Subcutaneous abdominal adipose tissue (tissue), 5 donors: ENCODE data around the gene PPEF1.

Source experiments
- H3K27ac ChIP-seq: one replicate; pipeline ENCODE4 v1.7.0; 2013; ENCODE audit warnings: low read depth, mild to moderate bottlenecking, inconsistent platforms, low read length, moderate library complexity
- H3K27me3 ChIP-seq, 5 donors: one replicate each; pipeline ENCODE4 v1.7.0; 2013; ENCODE audit warnings: low read length in 5 of 5, inconsistent platforms in 1 of 5; ENCODE audit not compliant: control insufficient read depth in 5 of 5, insufficient read depth in 4 of 5
- H3K36me3 ChIP-seq, 5 donors: one replicate each; pipeline ENCODE4 v1.7.0; 2013; ENCODE audit warnings: low read length in 5 of 5; ENCODE audit not compliant: control insufficient read depth in 5 of 5, insufficient read depth in 5 of 5
- H3K4me1 ChIP-seq, 5 donors: one replicate each; pipeline ENCODE4 v1.7.0; 2013; ENCODE audit warnings: low read length in 5 of 5, mild to moderate bottlenecking in 3 of 5, moderate library complexity in 1 of 5; ENCODE audit not compliant: control insufficient read depth in 5 of 5, insufficient read depth in 5 of 5
- H3K4me3 ChIP-seq, 5 donors: one replicate each; pipeline ENCODE4 v1.7.0; 2013; ENCODE audit warnings: low read length in 5 of 5, low read depth in 1 of 5
- H3K9ac ChIP-seq, 5 donors: one replicate each; pipeline ENCODE4 v1.7.0; 2013; ENCODE audit warnings: low read length in 5 of 5, mild to moderate bottlenecking in 4 of 5, moderate library complexity in 3 of 5
- H3K9me3 ChIP-seq, 5 donors: one replicate each; pipeline ENCODE4 v1.7.0; 2013; ENCODE audit warnings: low read length in 5 of 5; ENCODE audit not compliant: control insufficient read depth in 5 of 5
- donor health status: healthy.
- donor health status: healthy.
- donor health status: healthy.
- donor health status: healthy.
- donor health status: healthy.

PPEF1 gene

GRCh38 chrX:18707426-18708049 is at the start of gene PPEF1:
Gene PPEF1, plus strand, starts transcription at chrX:18707645. Its CDS starts 136 bp downstream, at chrX:18707781.
- Histone ChIP-seq H3K27me3 (peaks cover 0 to 3% (median 0%) of the 10 kb centered on the region in 5 donors), H3K36me3 (no peaks in the 10 kb centered on the region), H3K27ac (no peak within 1 kb of the TSS), H3K9me3 (peaks cover 0 to 4% (median 0%) of the 10 kb centered on the region in 5 donors), H3K9ac (no peak within 1 kb of the TSS), H3K4me1 (no peaks in the 10 kb centered on the region), H3K4me3 (no peak within 1 kb of the TSS)

GRCh38 chrX:18661273-18661672 is 46.2 kb upstream of the PPEF1 start:
- no peaks in the 10 kb centered on the region for H3K36me3 ChIP-seq
- H3K4me1 ChIP-seq: no peaks in the 10 kb centered on the region
- H3K9me3 ChIP-seq: no peaks in the 10 kb centered on the region
- H3K9ac ChIP-seq: no peak overlapping the region
- no peak overlapping the region for H3K27ac ChIP-seq
- peaks cover 0 to under 1% (median 0%) of the 10 kb centered on the region in 5 donors for H3K27me3 ChIP-seq
- H3K4me3 ChIP-seq: no peak overlapping the region

- Histone ChIP-seq H3K4me1 (no peaks in the 10 kb centered on the region), H3K4me3 (no peak overlapping the region), H3K9me3 (no peaks in the 10 kb centered on the region), H3K27ac (no peak overlapping the region), H3K36me3 (no peaks in the 10 kb centered on the region), H3K9ac (no peak overlapping the region), H3K27me3 (peaks cover 0 to 4% (median 0%) of the 10 kb centered on the region in 5 donors)
These were observed 42.5 kb upstream of the PPEF1 start for GRCh38 chrX:18664947-18665346.

- H3K9me3 ChIP-seq: no peaks in the 10 kb centered on the region
- H3K4me3 ChIP-seq: no peak overlapping the region
- H3K9ac ChIP-seq: no peak overlapping the region
- H3K36me3 ChIP-seq: no peaks in the 10 kb centered on the region
- H3K4me1 ChIP-seq: no peaks in the 10 kb centered on the region
- peaks cover 0 to 4% (median 0%) of the 10 kb centered on the region in 5 donors for H3K27me3 ChIP-seq
- no peak overlapping the region for H3K27ac ChIP-seq
These were observed 40.8 kb upstream of the PPEF1 start for GRCh38 chrX:18666614-18667013.

GRCh38 chrX:18668071-18668835 is 39.2 kb upstream of the PPEF1 start:
- Histone ChIP-seq H3K9me3 (no peaks in the 10 kb centered on the region), H3K27me3 (peaks cover 0 to 4% (median 0%) of the 10 kb centered on the region in 5 donors), H3K9ac (no peak overlapping the region), H3K36me3 (no peaks in the 10 kb centered on the region), H3K4me1 (no peaks in the 10 kb centered on the region), H3K4me3 (peak overlapping the region in 1 of 5 donors; percentile 13), H3K27ac (no peak overlapping the region)

- no peak within 1 kb of the TSS for H3K4me3 ChIP-seq
- H3K9me3 ChIP-seq: no peaks in the 10 kb centered on the region
- H3K4me1 ChIP-seq: peaks cover 0 to 5% (median 0%) of the 10 kb centered on the region in 5 donors
- H3K9ac ChIP-seq: no peak within 1 kb of the TSS
- no peaks in the 10 kb centered on the region for H3K36me3 ChIP-seq
- peaks cover 0 to under 1% (median 0%) of the 10 kb centered on the region in 5 donors for H3K27me3 ChIP-seq
- H3K27ac ChIP-seq: no peak within 1 kb of the TSS
These were observed 35.4 kb upstream of the PPEF1 start, which contains the start of gene RS1 for GRCh38 chrX:18672008-18672407. Gene RS1, minus strand, starts transcription at chrX:18672108. Its CDS starts 40 bp downstream, at chrX:18672068.

- Histone ChIP-seq H3K36me3 (no peaks in the 10 kb centered on the region), H3K27me3 (no peaks in the 10 kb centered on the region), H3K4me1 (peaks cover 0 to 5% (median 0%) of the 10 kb centered on the region in 5 donors), H3K9me3 (no peaks in the 10 kb centered on the region), H3K4me3 (peak overlapping the region; percentile 40 to 74 (median 64)), H3K9ac (peak overlapping the region in 4 of 5 donors; percentile 45 to 85 (median 53)), H3K27ac (no peak overlapping the region)
These were observed 33.0 kb upstream of the PPEF1 start for GRCh38 chrX:18674417-18674787.

GRCh38 chrX:18674788-18675735 is 32.4 kb upstream of the PPEF1 start:
- H3K4me3 ChIP-seq: peak overlapping the region; percentile 29 to 78 (median 64)

GRCh38 chrX:18676050-18676449 is 31.4 kb upstream of the PPEF1 start:
- H3K27me3 ChIP-seq: no peaks in the 10 kb centered on the region
- no peaks in the 10 kb centered on the region for H3K36me3 ChIP-seq
- peaks cover 0 to 5% (median 0%) of the 10 kb centered on the region in 5 donors for H3K4me1 ChIP-seq
- no peak overlapping the region for H3K4me3 ChIP-seq
- no peak overlapping the region for H3K9ac ChIP-seq
- no peaks in the 10 kb centered on the region for H3K9me3 ChIP-seq
- no peak overlapping the region for H3K27ac ChIP-seq

More at GRCh38 chrX:18674788-18675735, 32.4 kb upstream of the PPEF1 start:
- Histone ChIP-seq H3K36me3 (no peaks in the 10 kb centered on the region), H3K4me1 (peaks cover 0 to 5% (median 0%) of the 10 kb centered on the region in 5 donors), H3K9me3 (no peaks in the 10 kb centered on the region), H3K27ac (peak overlapping the region; percentile 46), H3K9ac (peak overlapping the region in 4 of 5 donors; percentile 68 to 85 (median 73)), H3K27me3 (no peaks in the 10 kb centered on the region)
